Suppressor macrophage (primary cell): Measurements from ENCODE around the gene NANS.
"Not testable (repeated sequence)": the region's sequence is repeated elsewhere in the genome, so short reads cannot be mapped to it uniquely, and the experiment has no call there.

Source experiments
- DNase-seq, 4 experiments: peaks; one replicate each; pipeline ENCODE4 v3.0.0-alpha.2; 2020 to 2022

The NANS gene

GRCh38 chr9:98038958-98039357, 17.6 kb upstream of the NANS start:
- DNase-seq = no peak

- no peak for DNase-seq
Observed at GRCh38 chr9:98039607-98040017, 16.9 kb upstream of the NANS start.

- DNase-seq = no peak
Observed at GRCh38 chr9:98040212-98040611, 16.3 kb upstream of the NANS start.

- DNase-seq = peak; percentile 19 to 61 (median 52)
Observed at GRCh38 chr9:98043915-98044314, 12.6 kb upstream of the NANS start.

- peak; percentile 69 to 90 (median 80) for DNase-seq
Observed at GRCh38 chr9:98045234-98046179, 11.0 kb upstream of the NANS start.

GRCh38 chr9:98046180-98046543, 10.4 kb upstream of the NANS start:
- DNase-seq = no peak

- DNase-seq = no peak
Observed at GRCh38 chr9:98047002-98047401, 9.5 kb upstream of the NANS start.

GRCh38 chr9:98049288-98050072, 7.1 kb upstream of the NANS start:
- DNase-seq = no peak

GRCh38 chr9:98050351-98050750, 6.2 kb upstream of the NANS start:
- no peak for DNase-seq

- no peak for DNase-seq
Observed at GRCh38 chr9:98054376-98054951, 2.1 kb upstream of the NANS start.

- DNase-seq = peak in 3 of 4 experiments; percentile 23 to 34 (median 28)
Observed at GRCh38 chr9:98057138-98057799, 737 bp downstream of the NANS start.

- no peak for DNase-seq
Observed at GRCh38 chr9:98062161-98062560, 5.6 kb downstream of the NANS start.

- DNase-seq = no peak
Observed at GRCh38 chr9:98064623-98065392, 8.3 kb downstream of the NANS start.

GRCh38 chr9:98066235-98066634, 9.7 kb downstream of the NANS start:
- DNase-seq = no peak

GRCh38 chr9:98067184-98067583, 10.7 kb downstream of the NANS start:
- peak in 2 of 4 experiments; percentile 18 to 47 for DNase-seq

- no peak for DNase-seq
Observed at GRCh38 chr9:98069551-98069950, 13.0 kb downstream of the NANS start.

- DNase-seq = no peak
Observed at GRCh38 chr9:98070704-98071103, 14.2 kb downstream of the NANS start.

- DNase-seq = no peak
Observed at GRCh38 chr9:98071737-98072136, 15.2 kb downstream of the NANS start.

- peak; percentile 68 to 80 (median 78) for DNase-seq
Observed at GRCh38 chr9:98074115-98074990, 17.8 kb downstream of the NANS start.

GRCh38 chr9:98075332-98075805, 18.8 kb downstream of the NANS start:
- DNase-seq = peak; percentile 31 to 63 (median 55)

- DNase-seq = not testable (repeated sequence)
Observed at GRCh38 chr9:98076514-98076890, 20.0 kb downstream of the NANS start.
